ENCODE measurements around the gene CDC25C.

The CDC25C gene

DNA sequence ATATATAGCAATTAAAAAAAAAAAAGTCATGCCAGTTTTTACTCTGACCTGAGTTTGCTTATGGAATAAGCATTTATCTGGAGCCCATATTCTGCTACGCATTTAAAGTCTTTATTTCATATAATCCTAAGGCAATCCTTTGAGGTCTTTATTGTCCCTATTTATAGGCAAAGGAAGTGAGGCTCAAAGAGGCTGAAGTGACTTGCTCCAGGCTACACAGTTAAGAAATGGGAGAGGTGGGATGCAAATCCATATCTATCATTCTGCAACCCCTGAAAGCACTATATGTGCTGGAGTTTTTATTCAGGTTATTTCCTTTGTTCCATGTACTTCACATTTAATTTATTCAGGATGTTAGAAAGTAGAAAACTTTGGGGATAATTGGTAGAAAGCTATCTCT is 33.0 kb upstream of the CDC25C start:
- Histone ChIP-seq H3K4me2 (ENCODE audit: low read length, poor library complexity, severe bottlenecking) (no peak overlapping the region), H3K4me3 (ENCODE audit: insufficient read depth in 1 of 2, low read depth in 1 of 2, low read length in 2 of 2) (no peak overlapping the region), H2AK5ac (ENCODE audit: low read length, severe bottlenecking) (no peak overlapping the region), H4K91ac (ENCODE audit: low read length) (no peak overlapping the region), H3K18ac (ENCODE audit: low read depth in 1 of 2, low read length in 2 of 2) (no peak overlapping the region), H3K9me3 (ENCODE audit: control insufficient read depth, low read length) (no peaks in the 10 kb centered on the region), H3K9ac (ENCODE audit: low read length) (no peak overlapping the region), H2BK120ac (ENCODE audit: low read depth, low read length) (no peak overlapping the region), H2BK12ac (ENCODE audit: low read length in 2 of 2) (no peak overlapping the region), H3K23ac (ENCODE audit: low read length in 2 of 2) (no peak overlapping the region), H3K14ac (ENCODE audit: low read length in 2 of 2) (no peak overlapping the region), H3K27me3 (ENCODE audit: control insufficient read depth in 1 of 2, insufficient read depth in 1 of 2, low read length in 2 of 2) (no peaks in the 10 kb centered on the region), H3K27ac (ENCODE audit: low read length, poor library complexity, severe bottlenecking) (no peak overlapping the region), H4K8ac (ENCODE audit: low read length) (no peak overlapping the region), H3K79me1 (replicated peaks; ENCODE audit: low read length, poor library complexity, severe bottlenecking) (peaks cover 12% of the 10 kb centered on the region), H3K4me1 (ENCODE audit: control insufficient read depth, insufficient read depth, low read depth, low read length) (no peaks in the 10 kb centered on the region), H2AFZ (ENCODE audit: low read depth, low read length) (no peak overlapping the region), H3K36me3 (ENCODE audit: control insufficient read depth in 1 of 2, insufficient read depth in 2 of 2, low read depth in 1 of 2, low read length in 2 of 2) (no peaks in the 10 kb centered on the region), H3K4ac (ENCODE audit: low read depth in 1 of 2, low read length in 2 of 2) (no peak overlapping the region), H2BK5ac (ENCODE audit: low read depth, low read length, poor library complexity, severe bottlenecking) (no peak overlapping the region), H2BK15ac (ENCODE audit: low read depth, poor library complexity, severe bottlenecking) (no peak overlapping the region)
- no peak for DNase-seq
- no CpG with 5 or more reads among the region's 1 CpG for WGBS

DNA sequence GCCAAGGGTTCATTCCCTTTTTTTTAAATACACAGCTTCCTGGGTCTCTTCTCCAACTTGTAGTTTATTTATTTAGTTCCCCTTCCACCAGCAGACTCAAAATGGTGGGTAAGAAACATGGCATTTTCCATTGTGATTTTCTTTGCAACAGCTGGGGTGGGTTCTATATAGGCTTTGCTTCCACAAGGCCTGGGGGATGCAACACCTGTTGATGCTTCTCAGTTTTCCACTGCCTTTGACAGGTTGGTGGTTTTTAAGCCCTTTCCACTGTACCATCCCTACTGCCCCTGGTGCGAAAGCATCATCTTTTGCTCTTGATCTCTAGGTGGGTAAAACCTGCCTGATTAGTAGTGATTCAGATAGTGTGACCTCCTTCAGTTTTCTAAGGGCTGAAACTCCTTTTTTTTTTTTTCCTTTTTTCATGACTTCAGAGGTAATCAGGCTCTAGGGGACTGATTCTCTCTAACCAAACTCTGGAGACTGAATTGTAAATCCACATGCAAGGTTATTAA is 29.4 kb upstream of the CDC25C start:
- Histone ChIP-seq H3K27me3 (ENCODE audit: control insufficient read depth in 1 of 2, insufficient read depth in 1 of 2, low read length in 2 of 2) (no peaks in the 10 kb centered on the region), H3K27ac (ENCODE audit: low read length, poor library complexity, severe bottlenecking) (no peak overlapping the region), H3K79me1 (replicated peaks; ENCODE audit: low read length, poor library complexity, severe bottlenecking) (peaks cover 1% of the 10 kb centered on the region), H3K4ac (ENCODE audit: low read depth in 1 of 2, low read length in 2 of 2) (no peak overlapping the region), H3K4me3 (ENCODE audit: insufficient read depth in 1 of 2, low read depth in 1 of 2, low read length in 2 of 2) (no peak overlapping the region), H2AFZ (ENCODE audit: low read depth, low read length) (no peak overlapping the region), H4K91ac (ENCODE audit: low read length) (no peak overlapping the region), H3K4me1 (ENCODE audit: control insufficient read depth, insufficient read depth, low read depth, low read length) (no peaks in the 10 kb centered on the region), H3K23ac (ENCODE audit: low read length in 2 of 2) (no peak overlapping the region), H2BK120ac (ENCODE audit: low read depth, low read length) (no peak overlapping the region), H2BK15ac (ENCODE audit: low read depth, poor library complexity, severe bottlenecking) (no peak overlapping the region), H2BK5ac (ENCODE audit: low read depth, low read length, poor library complexity, severe bottlenecking) (no peak overlapping the region), H2AK5ac (ENCODE audit: low read length, severe bottlenecking) (no peak overlapping the region), H4K8ac (ENCODE audit: low read length) (no peak overlapping the region), H3K18ac (ENCODE audit: low read depth in 1 of 2, low read length in 2 of 2) (no peak overlapping the region), H3K9ac (ENCODE audit: low read length) (no peak overlapping the region), H2BK12ac (ENCODE audit: low read length in 2 of 2) (no peak overlapping the region), H3K36me3 (ENCODE audit: control insufficient read depth in 1 of 2, insufficient read depth in 2 of 2, low read depth in 1 of 2, low read length in 2 of 2) (no peaks in the 10 kb centered on the region), H3K4me2 (ENCODE audit: low read length, poor library complexity, severe bottlenecking) (no peak overlapping the region), H3K9me3 (ENCODE audit: control insufficient read depth, low read length) (no peaks in the 10 kb centered on the region), H3K14ac (ENCODE audit: low read length in 2 of 2) (no peak overlapping the region)
- DNase-seq, result no peak
- 100% methylated on average over 1 of the region's 1 CpG for WGBS

DNA sequence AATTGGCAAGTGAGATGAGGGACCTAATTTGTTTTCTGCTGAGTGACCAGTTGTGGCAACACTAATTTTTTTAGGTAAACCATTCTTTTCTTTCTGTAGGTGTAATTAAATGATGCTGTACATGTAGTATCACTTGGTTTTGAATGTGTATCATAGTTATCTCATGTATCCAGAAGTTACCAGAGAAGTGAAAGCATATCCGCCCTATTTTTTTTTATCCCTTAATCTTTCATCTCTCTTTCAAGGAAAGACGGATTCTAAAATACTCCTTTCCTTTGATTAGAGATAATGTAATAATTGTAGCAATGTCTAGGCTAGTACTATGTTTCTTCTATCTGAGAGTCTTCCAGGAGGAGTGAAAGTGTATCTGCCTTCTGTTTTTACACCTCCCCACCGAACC is 28.0 kb upstream of the CDC25C start:
- no peak overlapping the region for H2BK15ac ChIP-seq (ENCODE audit: low read depth, poor library complexity, severe bottlenecking)
- no peak overlapping the region for H3K23ac ChIP-seq (ENCODE audit: low read length in 2 of 2)
- no peaks in the 10 kb centered on the region for H3K27me3 ChIP-seq (ENCODE audit: control insufficient read depth in 1 of 2, insufficient read depth in 1 of 2, low read length in 2 of 2)
- H3K18ac ChIP-seq (ENCODE audit: low read depth in 1 of 2, low read length in 2 of 2), result no peak overlapping the region
- H2BK120ac ChIP-seq (ENCODE audit: low read depth, low read length), result no peak overlapping the region
- no peak for DNase-seq
- no peak overlapping the region for H3K14ac ChIP-seq (ENCODE audit: low read length in 2 of 2)
- H3K4ac ChIP-seq (ENCODE audit: low read depth in 1 of 2, low read length in 2 of 2), result no peak overlapping the region
- H3K27ac ChIP-seq (ENCODE audit: low read length, poor library complexity, severe bottlenecking), result no peak overlapping the region
- no peak overlapping the region for H2BK12ac ChIP-seq (ENCODE audit: low read length in 2 of 2)
- peaks cover 1% of the 10 kb centered on the region for H3K79me1 ChIP-seq (replicated peaks; ENCODE audit: low read length, poor library complexity, severe bottlenecking)
- no peak overlapping the region for H4K91ac ChIP-seq (ENCODE audit: low read length)
- H3K4me3 ChIP-seq (ENCODE audit: insufficient read depth in 1 of 2, low read depth in 1 of 2, low read length in 2 of 2), result no peak overlapping the region
- no peaks in the 10 kb centered on the region for H3K36me3 ChIP-seq (ENCODE audit: control insufficient read depth in 1 of 2, insufficient read depth in 2 of 2, low read depth in 1 of 2, low read length in 2 of 2)
- WGBS, result no CpG with 5 or more reads among the region's 3 CpGs
- no peak overlapping the region for H2BK5ac ChIP-seq (ENCODE audit: low read depth, low read length, poor library complexity, severe bottlenecking)
- H2AK5ac ChIP-seq (ENCODE audit: low read length, severe bottlenecking), result no peak overlapping the region
- H2AFZ ChIP-seq (ENCODE audit: low read depth, low read length), result no peak overlapping the region
- H4K8ac ChIP-seq (ENCODE audit: low read length), result no peak overlapping the region
- no peak overlapping the region for H3K9ac ChIP-seq (ENCODE audit: low read length)
- H3K9me3 ChIP-seq (ENCODE audit: control insufficient read depth, low read length), result no peaks in the 10 kb centered on the region
- H3K4me1 ChIP-seq (ENCODE audit: control insufficient read depth, insufficient read depth, low read depth, low read length), result no peaks in the 10 kb centered on the region
- H3K4me2 ChIP-seq (ENCODE audit: low read length, poor library complexity, severe bottlenecking), result no peak overlapping the region

DNA sequence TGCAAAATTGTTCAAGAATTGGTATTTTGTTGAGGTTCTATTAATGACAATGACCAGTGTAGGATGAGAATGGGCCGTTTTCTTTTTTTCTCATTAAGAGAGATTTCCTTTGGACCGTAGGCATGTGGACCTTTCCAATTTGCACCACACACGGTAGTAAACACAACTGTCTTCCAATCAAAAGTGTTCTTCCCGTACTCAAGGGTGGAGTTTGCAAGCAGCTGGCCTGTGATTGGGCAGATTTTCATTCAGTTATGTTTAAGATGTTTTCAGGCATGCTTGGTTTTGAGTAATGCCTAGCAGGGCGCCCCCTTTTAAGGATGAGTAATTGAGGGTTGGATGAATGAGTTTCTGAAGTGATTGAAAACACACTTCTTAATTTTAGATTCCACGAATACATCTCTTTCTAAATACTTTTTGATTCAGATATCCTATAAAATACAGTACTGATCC is 23.3 kb upstream of the CDC25C start:
- WGBS, result 17% methylated on average over 2 of the region's 6 CpGs
- no peak overlapping the region for H3K14ac ChIP-seq (ENCODE audit: low read length in 2 of 2)
- no peak overlapping the region for H3K27ac ChIP-seq (ENCODE audit: low read length, poor library complexity, severe bottlenecking)
- H3K4me2 ChIP-seq (ENCODE audit: low read length, poor library complexity, severe bottlenecking), result peak overlapping the region; percentile 18
- H3K79me1 ChIP-seq (replicated peaks; ENCODE audit: low read length, poor library complexity, severe bottlenecking), result no peaks in the 10 kb centered on the region
- no peak overlapping the region for H2AFZ ChIP-seq (ENCODE audit: low read depth, low read length)
- no peak overlapping the region for H3K18ac ChIP-seq (ENCODE audit: low read depth in 1 of 2, low read length in 2 of 2)
- no peak overlapping the region for H3K4ac ChIP-seq (ENCODE audit: low read depth in 1 of 2, low read length in 2 of 2)
- peaks cover 1% of the 10 kb centered on the region for H3K4me1 ChIP-seq (ENCODE audit: control insufficient read depth, insufficient read depth, low read depth, low read length)
- H2BK5ac ChIP-seq (ENCODE audit: low read depth, low read length, poor library complexity, severe bottlenecking), result no peak overlapping the region
- H2BK120ac ChIP-seq (ENCODE audit: low read depth, low read length), result no peak overlapping the region
- peaks cover 3% of the 10 kb centered on the region for H3K9me3 ChIP-seq (ENCODE audit: control insufficient read depth, low read length)
- no peaks in the 10 kb centered on the region for H3K27me3 ChIP-seq (ENCODE audit: control insufficient read depth in 1 of 2, insufficient read depth in 1 of 2, low read length in 2 of 2)
- H4K8ac ChIP-seq (ENCODE audit: low read length), result no peak overlapping the region
- no peak overlapping the region for H2BK12ac ChIP-seq (ENCODE audit: low read length in 2 of 2)
- no peak overlapping the region for H3K23ac ChIP-seq (ENCODE audit: low read length in 2 of 2)
- no peak overlapping the region for H2AK5ac ChIP-seq (ENCODE audit: low read length, severe bottlenecking)
- peaks cover 3 to 4% of the 10 kb centered on the region in 2 experiments for H3K36me3 ChIP-seq (ENCODE audit: control insufficient read depth in 1 of 2, insufficient read depth in 2 of 2, low read depth in 1 of 2, low read length in 2 of 2)
- peak overlapping the region in 1 of 2 experiments; percentile 88 for H3K4me3 ChIP-seq (ENCODE audit: insufficient read depth in 1 of 2, low read depth in 1 of 2, low read length in 2 of 2)
- no peak overlapping the region for H2BK15ac ChIP-seq (ENCODE audit: low read depth, poor library complexity, severe bottlenecking)
- H4K91ac ChIP-seq (ENCODE audit: low read length), result no peak overlapping the region
- peak; percentile 78 for DNase-seq
- peak overlapping the region; percentile 96 for H3K9ac ChIP-seq (ENCODE audit: low read length)

Measured in mesenchymal stem cell (in vitro differentiated cells and primary cell).